GM12878 (cell line): ENCODE data around the gene COQ9. TPM values are rescaled to one million over a fixed set of nuclear protein-coding genes. Genes with fewer than 3 reads are reported as not detected.

Source experiments
- ATAC-seq: fragments of 200-7000 bp; cut with Tn5 transposase; 3 replicates; pipeline ENCODE4 v1.9.1; 2020; ENCODE audit warnings: mild to moderate bottlenecking, moderate library complexity
- BruUV-seq: library from RNA; stranded (reverse); fragments of 400-500 nt; replicated peaks from 2 replicates; lab custom pipeline; 2021; lab: Mats Ljungman, UMichigan
- CTCF ChIA-PET: fragments of 300-600 bp; sonication (Branson Sonifier 250); formaldehyde crosslinking; extraction: SDS; loops from one replicate; lab custom pipeline; 2021; ENCODE audit warnings: inconsistent platforms; lab: Yijun Ruan, JAX
- POLR2A ChIA-PET: fragments of 350-600 bp; formaldehyde crosslinking; extraction: SDS; loops from one replicate; lab custom pipeline; 2021; ENCODE audit warnings: inconsistent platforms; lab: Charles Lee
- RAD21 ChIA-PET: fragments of 300-600 bp; sonication (Branson Sonifier 250); formaldehyde crosslinking; loops from one replicate; lab custom pipeline; 2023; ENCODE audit warnings: antibody characterized with exemption; ENCODE audit not compliant: unreplicated experiment; lab: Charles Lee
- SMC1A ChIA-PET: fragments of 300-600 bp; sonication (Branson Sonifier 250); formaldehyde crosslinking; loops from one replicate; lab custom pipeline; 2023; ENCODE audit not compliant: unreplicated experiment, uncharacterized antibody; lab: Charles Lee
- DNase-seq: peaks from one replicate; pipeline ENCODE4 v3.0.0-alpha.2; 2011; ENCODE audit warnings: low read depth, low spot score
- FAIRE-seq: peaks from 3 replicates; lab custom pipeline; 2011; peaks lifted over from hg19 to GRCh38; lab: Jason Lieb, UNC
- H2AFZ ChIP-seq: 2 replicates; pipeline ENCODE4 v1.6.0; 2011; ENCODE audit warnings: low read depth, low read length, control low read depth; ENCODE audit not compliant: control insufficient read depth
- H3K27ac ChIP-seq: 2 replicates; pipeline ENCODE4 v1.5.1; 2011; ENCODE audit warnings: control low read depth; ENCODE audit not compliant: control insufficient read depth, insufficient read depth
- H3K27me3 ChIP-seq, 2 experiments: replicated peaks in 1 of 2; 2 replicates each; pipeline versions ENCODE4 v1.6.0 to v1.6.1; 2011; ENCODE audit warnings: low read length in 1 of 2; ENCODE audit not compliant: control insufficient read depth in 2 of 2, insufficient read depth in 2 of 2
- H3K36me3 ChIP-seq, 2 experiments: 2 replicates each; pipeline ENCODE4 v1.5.1; 2011; ENCODE audit warnings: low read length in 1 of 2; ENCODE audit not compliant: control insufficient read depth in 2 of 2, insufficient read depth in 2 of 2
- H3K4me1 ChIP-seq: 2 replicates; pipeline ENCODE4 v1.6.1; 2011; ENCODE audit warnings: mild to moderate bottlenecking, low read length, moderate library complexity, mixed read lengths; ENCODE audit not compliant: control insufficient read depth, insufficient read depth
- H3K4me2 ChIP-seq: 2 replicates; pipeline ENCODE4 v1.6.0; 2011; ENCODE audit warnings: control low read depth; ENCODE audit not compliant: control insufficient read depth, insufficient read depth
- H3K4me3 ChIP-seq: fragments of 200-600 bp; sonication (generic); 2 replicates; pipeline ENCODE4 v1.5.1; 2016
- H3K79me2 ChIP-seq: 2 replicates; pipeline ENCODE4 v1.6.0; 2011; ENCODE audit warnings: low read length; ENCODE audit not compliant: control insufficient read depth, insufficient read depth
- H3K9ac ChIP-seq: 2 replicates; pipeline ENCODE4 v1.8.0; 2011; ENCODE audit warnings: low read length, control low read depth, mixed read lengths; ENCODE audit not compliant: control insufficient read depth, insufficient read depth
- H3K9me3 ChIP-seq: replicated peaks from 3 replicates; pipeline ENCODE4 v1.5.1; 2011; ENCODE audit warnings: mild to moderate bottlenecking, low read length; ENCODE audit not compliant: control insufficient read depth, insufficient read depth
- H4K20me1 ChIP-seq: 2 replicates; pipeline ENCODE4 v1.6.0; 2011; ENCODE audit not compliant: control insufficient read depth, insufficient read depth
- BACH1 ChIP-seq: fragments of 450-650 bp; IDR thresholded peaks from 2 replicates; pipeline ENCODE4 v1.6.1; 2017; ENCODE audit warnings: mild to moderate bottlenecking, borderline replicate concordance
- MTA2 ChIP-seq: fragments of 450-650 bp; IDR thresholded peaks from 2 replicates; pipeline ENCODE4 v1.6.1; 2016; ENCODE audit warnings: low read depth, mild to moderate bottlenecking, moderate library complexity
- TARDBP ChIP-seq: IDR thresholded peaks from 2 replicates; pipeline ENCODE4 v1.6.1; 2016; ENCODE audit warnings: borderline replicate concordance
- ZZZ3 ChIP-seq: IDR thresholded peaks from 2 replicates; pipeline ENCODE4 v1.6.1; 2011; ENCODE audit warnings: low read depth; ENCODE audit not compliant: control insufficient read depth, insufficient read length
- WGBS: methylation state at CpG from one replicate; pipeline ENCODE4 v1.1.6; 2016; ENCODE audit warnings: low lambda C conversion rate; ENCODE audit not compliant: insufficient replicate concordance, insufficient coverage; ENCODE audit errors: missing lambda C conversion rate; 5-methylcytosine and 5-hydroxymethylcytosine counted together
- in situ Hi-C: fragments of 300-500 bp; cut with MboI; formaldehyde crosslinking; loops from 9 replicates; pipeline ENCODE4 v1.14.3; 2018; ENCODE audit warnings: mixed read lengths
- intact Hi-C: fragments of 100-400 bp; cut with micrococcal nuclease; formaldehyde crosslinking; loops from one replicate; pipeline ENCODE4 v1.14.2; 2022; ENCODE audit not compliant: unreplicated experiment
- polyA plus RNA-seq, 11 experiments: library from polyadenylated mRNA; depleted of rRNA in 4 of 11; unstranded in 6 of 11; stranded (reverse) in 5 of 11; fragments of >200 nt; fragmentation: Nextera tagmentation in 4 of 11; fragmentation: Illumina TruSeq in 1 of 11; extraction: Ambion mirVana in 4 of 11; extraction: Trizol in 1 of 11; gene quantifications; 1 replicate in 1 of 11; 2 replicates in 10 of 11; pipeline versions ENCODE4 v1.2.1 to v1.2.3, GENCODE V29; 2011 to 2016; ENCODE audit warnings: inconsistent platforms in 2 of 11, missing spikeins in 2 of 11, low read depth in 1 of 11
- total RNA-seq, 4 experiments: library from RNA; depleted of rRNA in 3 of 4; stranded (reverse); fragments of >200 nt in 3 of 4; fragmentation: Illumina TruSeq in 1 of 4; extraction: Trizol in 1 of 4; gene quantifications; 2 replicates each; pipeline versions ENCODE4 v1.2.1 to v1.2.3, GENCODE V29; 2013 to 2021
- TF ChIP-seq, protein P1 (sequence below): fragments of 450-650 bp; IDR thresholded peaks from 2 replicates; pipeline ENCODE4 v1.6.1; 2016; ENCODE audit warnings: mild to moderate bottlenecking

The COQ9 gene
- total and polyA plus RNA-seq, 10 of the 15 experiments (the other 5 are each of a cell fraction or from before 2014, with no cell fraction given) = 24.1 to 79.7 (median 50.1) TPM

DNA sequence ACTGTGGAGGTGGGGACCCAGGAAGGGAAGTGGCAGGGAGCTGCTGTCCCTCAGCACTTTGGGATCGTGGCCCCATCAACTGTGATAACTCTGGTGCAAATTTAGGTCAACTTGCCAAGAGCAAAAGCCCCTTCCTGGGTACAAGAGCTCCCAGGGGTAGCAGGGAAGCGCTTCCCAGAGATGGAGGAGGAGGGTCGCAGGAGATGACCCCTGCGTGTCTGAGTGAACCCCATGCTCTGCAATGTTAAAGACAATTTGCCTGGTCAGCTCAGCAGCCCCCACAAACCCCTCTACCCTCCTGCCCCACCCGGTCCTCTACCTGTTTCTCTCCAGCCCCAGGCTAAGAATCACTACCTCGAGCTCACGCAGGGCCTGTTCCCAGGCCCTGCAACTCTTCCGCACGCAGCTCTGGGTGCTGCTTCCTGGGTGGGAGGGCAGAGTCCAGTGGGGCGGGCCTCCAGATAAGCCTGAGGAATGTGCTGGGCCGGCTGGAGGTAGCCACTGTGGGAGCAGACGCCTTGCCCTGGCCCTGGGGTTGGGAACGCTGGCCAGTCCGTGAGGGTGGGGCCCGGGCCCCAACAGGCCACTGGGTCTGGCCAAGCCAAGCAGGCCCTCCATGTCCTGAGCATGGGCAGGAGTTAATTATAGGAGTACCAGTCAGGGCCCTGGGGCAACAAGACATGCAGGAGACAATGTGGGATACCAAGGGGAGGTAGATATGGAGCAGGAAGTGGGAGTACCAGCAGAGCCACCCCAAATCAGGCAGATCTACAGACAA is 32.9 kb downstream of the COQ9 start:
- H3K9ac ChIP-seq = no peak overlapping the region
- ATAC-seq (no peak), DNase-seq (no peak), FAIRE-seq (no peak)
- in situ Hi-C loops = no loop called here
- SMC1A ChIA-PET = no interaction called here
- intact Hi-C loops = no loop called here
- no peak overlapping the region for H3K4me3 ChIP-seq
- TF ChIP-seq ZZZ3 (no peak), TARDBP (no peak), MTA2 (no peak), BACH1 (no peak)
- TF ChIP-seq, protein P1, sequence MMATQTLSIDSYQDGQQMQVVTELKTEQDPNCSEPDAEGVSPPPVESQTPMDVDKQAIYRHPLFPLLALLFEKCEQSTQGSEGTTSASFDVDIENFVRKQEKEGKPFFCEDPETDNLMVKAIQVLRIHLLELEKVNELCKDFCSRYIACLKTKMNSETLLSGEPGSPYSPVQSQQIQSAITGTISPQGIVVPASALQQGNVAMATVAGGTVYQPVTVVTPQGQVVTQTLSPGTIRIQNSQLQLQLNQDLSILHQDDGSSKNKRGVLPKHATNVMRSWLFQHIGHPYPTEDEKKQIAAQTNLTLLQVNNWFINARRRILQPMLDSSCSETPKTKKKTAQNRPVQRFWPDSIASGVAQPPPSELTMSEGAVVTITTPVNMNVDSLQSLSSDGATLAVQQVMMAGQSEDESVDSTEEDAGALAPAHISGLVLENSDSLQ = no peak
- CTCF ChIA-PET = interaction anchor here (0.9 to 1.4 kb wide), 2 partner anchors 18 to 62 kb away, joined by 3 read pairs; partner anchors contain the start of gene POLR2C
- H3K4me2 ChIP-seq = no peak overlapping the region
- WGBS = 63% methylated on average over 15 of the region's 15 CpGs
- no peaks in the 10 kb centered on the region for H3K9me3 ChIP-seq
- RAD21 ChIA-PET = no interaction called here
- peaks cover 15% of the 10 kb centered on the region for H3K4me1 ChIP-seq
- H2AFZ ChIP-seq = no peak overlapping the region
- POLR2A ChIA-PET = no interaction called here
- H3K79me2 ChIP-seq = no peaks in the 10 kb centered on the region
- no TSS peak for BruUV-seq
- H4K20me1 ChIP-seq = no peaks in the 10 kb centered on the region
- no peaks in the 10 kb centered on the region for H3K36me3 ChIP-seq
- H3K27ac ChIP-seq = no peak overlapping the region
- no peaks in the 10 kb centered on the region for H3K27me3 ChIP-seq
